Cardiac fibroblast (primary cell): Measurements from ENCODE around the gene SKI.

ENCODE experiments used
- DNase-seq, 2 donors: peaks; one replicate each; pipeline versions ENCODE4 v3.0.0 to v3.0.0-alpha.2; 2010; ENCODE audit warnings: low read depth in 2 of 2
- H3K4me3 ChIP-seq, 2 donors: replicated peaks in 1 of 2; 1 replicate in 1 of 2; 2 replicates in 1 of 2; pipeline ENCODE4 v1.5.1; 2011; ENCODE audit warnings: low read depth in 2 of 2, low read length in 2 of 2, mild to moderate bottlenecking in 2 of 2, moderate library complexity in 1 of 2
- CTCF ChIP-seq: IDR thresholded peaks from one replicate; pipeline ENCODE4 v1.5.1; 2011; ENCODE audit warnings: low read depth, mild to moderate bottlenecking, low read length, inconsistent platforms

The SKI gene

GRCh38 chr1:2214541-2215241 is 13.4 kb upstream of the SKI start:
- no peak for DNase-seq
- H3K4me3 ChIP-seq: no peak overlapping the region
- TF ChIP-seq CTCF: no peak

DNA sequence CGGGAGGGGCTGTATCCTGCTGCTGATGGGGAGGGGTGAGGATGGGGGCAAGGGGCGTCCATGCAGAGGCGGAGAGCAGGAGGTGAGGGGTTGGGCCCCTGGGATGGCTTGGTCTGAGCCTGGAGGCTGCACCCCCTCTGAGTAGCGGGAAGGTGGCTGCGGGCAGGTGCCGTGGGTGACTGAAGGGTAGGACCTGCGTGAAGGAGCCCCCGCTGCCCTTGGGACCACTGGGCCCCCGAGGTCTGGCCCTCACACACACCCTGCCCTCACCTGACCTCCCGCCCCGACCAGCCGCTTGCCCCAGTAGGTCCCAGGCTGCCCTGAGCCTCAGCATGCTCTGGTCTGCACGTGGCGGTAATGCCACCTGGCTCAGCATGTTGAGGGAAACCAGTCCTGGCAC is 12.8 kb upstream of the SKI start:
- no peak overlapping the region for H3K4me3 ChIP-seq
- no peak for TF ChIP-seq CTCF
- DNase-seq: no peak

- TF ChIP-seq CTCF: no peak
- DNase-seq: no peak
- no peak overlapping the region for H3K4me3 ChIP-seq
Measured at GRCh38 chr1:2215909-2216766, 12.0 kb upstream of the SKI start.

DNA sequence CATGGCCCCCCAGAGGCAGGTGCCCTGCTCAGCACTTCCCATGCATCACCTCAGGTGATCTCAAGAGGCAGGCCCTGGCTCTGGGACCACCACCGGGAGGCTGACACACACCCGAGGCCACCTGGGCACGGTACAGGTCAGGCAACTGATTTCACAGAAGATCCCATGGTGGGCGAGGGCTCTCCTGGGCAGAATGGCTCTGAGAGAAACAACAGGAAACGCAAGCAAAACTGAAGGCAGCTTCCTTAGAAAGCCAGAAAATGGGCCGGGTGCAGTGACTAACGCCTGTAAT is 11.4 kb upstream of the SKI start:
- TF ChIP-seq CTCF: no peak
- H3K4me3 ChIP-seq: no peak overlapping the region
- DNase-seq: no peak

DNA sequence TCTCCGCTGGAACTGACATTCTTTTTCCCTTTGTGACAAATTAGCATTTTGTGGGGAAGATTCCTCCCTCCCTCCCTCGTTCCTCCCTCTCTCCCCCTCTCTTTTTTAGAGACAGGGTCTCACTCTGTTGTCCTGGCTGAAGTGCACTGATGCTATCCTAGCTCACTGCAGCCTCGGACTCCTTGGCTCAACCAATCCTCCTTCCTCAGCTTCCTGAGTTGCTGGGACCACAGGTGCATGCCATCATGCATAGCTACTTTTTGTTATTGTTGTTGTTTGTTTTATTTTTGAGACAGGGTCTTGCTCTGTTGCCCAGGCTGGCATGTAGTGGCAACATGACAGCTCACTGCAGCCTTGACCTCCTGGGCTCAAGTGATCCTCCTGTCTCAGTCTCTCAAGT is 6.8 kb upstream of the SKI start:
- no peak overlapping the region for H3K4me3 ChIP-seq
- no peak for DNase-seq
- TF ChIP-seq CTCF: no peak

DNA sequence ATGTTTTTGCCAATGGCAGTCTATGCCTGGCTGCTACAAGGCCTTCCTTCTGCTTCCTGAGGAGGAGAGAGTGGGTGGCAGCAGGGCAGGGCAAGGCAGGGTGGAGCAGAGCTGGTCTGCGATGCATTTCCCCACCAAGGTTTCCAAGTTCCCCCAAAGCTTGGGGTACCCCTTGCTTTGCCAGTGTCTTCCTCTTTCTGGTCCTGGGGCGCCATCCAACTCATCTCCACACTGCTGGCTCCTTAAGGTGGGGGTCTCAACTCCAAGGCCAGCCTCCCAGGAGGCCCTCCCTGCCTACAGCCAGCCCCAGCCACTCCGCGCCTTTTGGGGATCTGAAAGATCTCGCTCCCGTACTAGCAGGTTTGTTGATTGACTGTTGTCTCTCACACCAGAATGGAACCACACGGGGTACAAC is 3.9 kb upstream of the SKI start:
- no peak for TF ChIP-seq CTCF
- DNase-seq: no peak

More for the DNA sequence above, 3.9 kb upstream of the SKI start:
- H3K4me3 ChIP-seq: no peak overlapping the region
